Colonic mucosa (tissue), 4 donors: Measurements from ENCODE around the gene LBHD2. TPM values are rescaled to one million over a fixed set of nuclear protein-coding genes. Genes with fewer than 3 reads are reported as not detected.

ENCODE experiments used
- DNase-seq: peaks from one replicate; pipeline ENCODE4 v3.0.0-alpha.2; 2020
- H3K27ac ChIP-seq: fragments of 200-600 bp; one replicate; pipeline ENCODE4 v1.8.0; 2021
- H3K27me3 ChIP-seq: fragments of 200-600 bp; one replicate; pipeline ENCODE4 v1.8.0; 2021
- H3K36me3 ChIP-seq: fragments of 200-600 bp; one replicate; pipeline ENCODE4 v1.8.0; 2021
- H3K4me1 ChIP-seq: fragments of 200-600 bp; one replicate; pipeline ENCODE4 v1.8.0; 2021; ENCODE audit warnings: mild to moderate bottlenecking
- H3K4me3 ChIP-seq: fragments of 200-600 bp; one replicate; pipeline ENCODE4 v1.8.0; 2021
- H3K9ac ChIP-seq, 2 donors: one replicate each; pipeline ENCODE4 v1.7.0; 2013; ENCODE audit warnings: control low read depth in 2 of 2, low read depth in 2 of 2, low read length in 2 of 2
- H3K9me3 ChIP-seq: fragments of 200-600 bp; one replicate; pipeline ENCODE4 v1.8.0; 2021
- CTCF ChIP-seq: fragments of 200-600 bp; IDR thresholded peaks from one replicate; pipeline ENCODE4 v1.8.0; 2022; ENCODE audit warnings: antibody characterized with exemption, mild to moderate bottlenecking
- intact Hi-C: fragments of 100-400 bp; cut with DNase I; formaldehyde crosslinking; loops from one replicate; pipeline ENCODE4 v1.14.1; 2022
- total RNA-seq, 2 donors: library from RNA; stranded (reverse); fragmentation: NEBNext Ultra II Directional in 1 of 2; extraction: Animal tissue kit (Norgen Biotek cat#: 25700) in 1 of 2; gene quantifications; one replicate each; pipeline ENCODE4 v1.2.1, GENCODE V29; 2021
- donor health status: healthy.
- donor health status: DM: no; HTN: no; CAD: no.
- donor health status: DM: no; HTN: no; CAD: no.

The LBHD2 gene
- total RNA-seq, 2 donors from 2014 or later = not detected

- H3K9ac ChIP-seq = no peak overlapping the region
- H3K27ac ChIP-seq = no peak overlapping the region
Observed at GRCh38 chr14:103128631-103129300, 44.8 kb downstream of the LBHD2 start.

GRCh38 chr14:103129301-103130016 is 45.4 kb downstream of the LBHD2 start:
- intact Hi-C loops = no loop called here
- Histone ChIP-seq H3K9ac (no peak overlapping the region), H3K9me3 (no peaks in the 10 kb centered on the region), H3K27me3 (peaks cover 10% of the 10 kb centered on the region), H3K36me3 (no peaks in the 10 kb centered on the region), H3K4me3 (no peak overlapping the region), H3K27ac (no peak overlapping the region), H3K4me1 (no peaks in the 10 kb centered on the region)
- TF ChIP-seq CTCF = no peak
- no peak for DNase-seq

More at GRCh38 chr14:103128631-103129300, 44.8 kb downstream of the LBHD2 start:
- no peaks in the 10 kb centered on the region for H3K36me3 ChIP-seq
- H3K27me3 ChIP-seq = peaks cover 17% of the 10 kb centered on the region
- intact Hi-C loops = no loop called here
- TF ChIP-seq CTCF = no peak
- H3K9me3 ChIP-seq = no peaks in the 10 kb centered on the region
- no peak overlapping the region for H3K4me3 ChIP-seq
- H3K4me1 ChIP-seq = peaks cover 3% of the 10 kb centered on the region
- DNase-seq = no peak

- no peak overlapping the region for H3K9ac ChIP-seq
- peaks cover 2% of the 10 kb centered on the region for H3K27me3 ChIP-seq
- DNase-seq = no peak
- H3K36me3 ChIP-seq = no peaks in the 10 kb centered on the region
- TF ChIP-seq CTCF = no peak
- no peak overlapping the region for H3K4me3 ChIP-seq
- intact Hi-C loops = no loop called here
- H3K27ac ChIP-seq = no peak overlapping the region
- H3K4me1 ChIP-seq = no peaks in the 10 kb centered on the region
- H3K9me3 ChIP-seq = no peaks in the 10 kb centered on the region
Observed at GRCh38 chr14:103130017-103130764, 46.2 kb downstream of the LBHD2 start.

- H3K9me3 ChIP-seq = no peaks in the 10 kb centered on the region
- H3K4me3 ChIP-seq = no peak overlapping the region
- H3K4me1 ChIP-seq = no peaks in the 10 kb centered on the region
- H3K36me3 ChIP-seq = no peaks in the 10 kb centered on the region
- no peak overlapping the region for H3K27ac ChIP-seq
- TF ChIP-seq CTCF = no peak
- H3K27me3 ChIP-seq = no peaks in the 10 kb centered on the region
- no peak overlapping the region for H3K9ac ChIP-seq
- no peak for DNase-seq
- intact Hi-C loops = no loop called here
Observed at GRCh38 chr14:103130965-103131364, 47.0 kb downstream of the LBHD2 start.

- no peak for DNase-seq
- Histone ChIP-seq H3K4me1 (no peaks in the 10 kb centered on the region), H3K27me3 (no peaks in the 10 kb centered on the region), H3K9me3 (no peaks in the 10 kb centered on the region), H3K36me3 (no peaks in the 10 kb centered on the region), H3K9ac (no peak overlapping the region), H3K27ac (no peak overlapping the region), H3K4me3 (no peak overlapping the region)
- no peak for TF ChIP-seq CTCF
- intact Hi-C loops = no loop called here
Observed at GRCh38 chr14:103131580-103131979, 47.6 kb downstream of the LBHD2 start.
